ENCODE results near the gene LAMA2. TPM values are rescaled to one million over a fixed set of nuclear protein-coding genes. Genes with fewer than 3 reads are reported as not detected.

LAMA2 gene
- total and polyA plus RNA-seq, 2 donors (not counting 3 experiments of a cell fraction or from before 2014, with no cell fraction given) = 0.51 to 0.75 TPM

- BruUV-seq (replicated peaks) = no TSS peak
- no peaks in the 10 kb centered on the region for H3K9me3 ChIP-seq (replicated peaks; ENCODE audit: control insufficient read depth, insufficient read depth, low read length)
- CTCF ChIA-PET = no interaction called here
These were observed 16.6 kb downstream of the LAMA2 start for GRCh38 chr6:128899341-128900050.

More at GRCh38 chr6:128899341-128900050, 16.6 kb downstream of the LAMA2 start:
- dilution Hi-C loops (cut with MboI; ENCODE audit: extremely low pct_ligation_motif_present, low sequenced_read_pairs) (no loop called here), intact Hi-C loops (cut with micrococcal nuclease) (no loop called here)
- H3K79me2 ChIP-seq (ENCODE audit: control insufficient read depth, insufficient read depth, low read length) = no peaks in the 10 kb centered on the region
- POLR2A ChIA-PET = no interaction called here
- no peak for TF ChIP-seq POLR2A (IDR thresholded peaks at IDR 0.05; ENCODE audit: low read depth, low read length)
- TF ChIP-seq, protein P1, sequence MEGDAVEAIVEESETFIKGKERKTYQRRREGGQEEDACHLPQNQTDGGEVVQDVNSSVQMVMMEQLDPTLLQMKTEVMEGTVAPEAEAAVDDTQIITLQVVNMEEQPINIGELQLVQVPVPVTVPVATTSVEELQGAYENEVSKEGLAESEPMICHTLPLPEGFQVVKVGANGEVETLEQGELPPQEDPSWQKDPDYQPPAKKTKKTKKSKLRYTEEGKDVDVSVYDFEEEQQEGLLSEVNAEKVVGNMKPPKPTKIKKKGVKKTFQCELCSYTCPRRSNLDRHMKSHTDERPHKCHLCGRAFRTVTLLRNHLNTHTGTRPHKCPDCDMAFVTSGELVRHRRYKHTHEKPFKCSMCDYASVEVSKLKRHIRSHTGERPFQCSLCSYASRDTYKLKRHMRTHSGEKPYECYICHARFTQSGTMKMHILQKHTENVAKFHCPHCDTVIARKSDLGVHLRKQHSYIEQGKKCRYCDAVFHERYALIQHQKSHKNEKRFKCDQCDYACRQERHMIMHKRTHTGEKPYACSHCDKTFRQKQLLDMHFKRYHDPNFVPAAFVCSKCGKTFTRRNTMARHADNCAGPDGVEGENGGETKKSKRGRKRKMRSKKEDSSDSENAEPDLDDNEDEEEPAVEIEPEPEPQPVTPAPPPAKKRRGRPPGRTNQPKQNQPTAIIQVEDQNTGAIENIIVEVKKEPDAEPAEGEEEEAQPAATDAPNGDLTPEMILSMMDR (IDR thresholded peaks at IDR 0.05; ENCODE audit: extremely low read depth in 1 of 2, insufficient read depth in 1 of 2, low read depth in 1 of 2, low read length in 2 of 2) = no peak
- no peak for TF ChIP-seq MYC (IDR thresholded peaks at IDR 0.05; ENCODE audit: low read depth, low read length)
- TF ChIP-seq GATA2 (IDR thresholded peaks at IDR 0.05; ENCODE audit: insufficient read depth, insufficient read length, low read depth, low read length) = no peak
- TF ChIP-seq, protein P2, sequence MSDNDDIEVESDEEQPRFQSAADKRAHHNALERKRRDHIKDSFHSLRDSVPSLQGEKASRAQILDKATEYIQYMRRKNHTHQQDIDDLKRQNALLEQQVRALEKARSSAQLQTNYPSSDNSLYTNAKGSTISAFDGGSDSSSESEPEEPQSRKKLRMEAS (IDR thresholded peaks at IDR 0.05; ENCODE audit: insufficient read depth, insufficient read length) = no peak
- no peak for TF ChIP-seq POLR2AphosphoS5 (IDR thresholded peaks at IDR 0.05; ENCODE audit: insufficient read depth, low read depth, low read length)
- TF ChIP-seq FOS (IDR thresholded peaks at IDR 0.05; ENCODE audit: borderline replicate concordance, insufficient read depth, low read length) = no peak
- TF ChIP-seq JUN (IDR thresholded peaks at IDR 0.05; ENCODE audit: borderline replicate concordance, insufficient read depth, insufficient read length, low read depth) = no peak
- TF ChIP-seq EZH2 (IDR thresholded peaks at IDR 0.05; ENCODE audit: borderline replicate concordance, low read depth, low read length, severe bottlenecking) = no peak
- H4K20me1 ChIP-seq (replicated peaks; ENCODE audit: control insufficient read depth, extremely low read depth, insufficient read depth, low read length) = no peaks in the 10 kb centered on the region
- no peak overlapping the region for H3K9ac ChIP-seq (replicated peaks; ENCODE audit: extremely low read depth, insufficient read depth, low read length)
- DNase-seq (ENCODE audit: low read depth, low spot score) (no peak), FAIRE-seq (no peak)
- H3K4me3 ChIP-seq (replicated peaks in 1 of 3; ENCODE audit: insufficient read depth in 1 of 3, low read depth in 1 of 3, low read length in 3 of 3) = no peak overlapping the region
- no peaks in the 10 kb centered on the region for H3K27me3 ChIP-seq (ENCODE audit: control insufficient read depth in 2 of 2, insufficient read depth in 2 of 2, low read length in 2 of 2)
- no peak overlapping the region for H3K4me2 ChIP-seq (ENCODE audit: insufficient read depth, low read length)
- no peak overlapping the region for H2AFZ ChIP-seq (ENCODE audit: low read depth, low read length)
- no peaks in the 10 kb centered on the region for H3K4me1 ChIP-seq (ENCODE audit: control insufficient read depth, extremely low read depth, insufficient read depth, low read length)
- H3K36me3 ChIP-seq (ENCODE audit: control insufficient read depth in 2 of 2, extremely low read depth in 1 of 2, insufficient read depth in 2 of 2, low read length in 2 of 2) = no peaks in the 10 kb centered on the region
- H3K27ac ChIP-seq (ENCODE audit: insufficient read depth, low read depth, low read length) = no peak overlapping the region
- no peaks in the 10 kb centered on the region for H3K9me1 ChIP-seq (replicated peaks; ENCODE audit: control insufficient read depth, extremely low read depth, insufficient read depth, low read length)

All from endothelial cell of umbilical vein (primary cell).